Tibial nerve (tissue), 3 donors: Measurements from ENCODE around the gene NT5C3B.

Experiments used
- CTCF ChIP-seq, 5 experiments: fragments of 200-600 bp in 3 of 5; fragments of 450-650 bp in 2 of 5; sonication (generic) in 3 of 5; IDR thresholded peaks; one replicate each; pipeline ENCODE4 v1.5.1; 2016 to 2019; ENCODE audit warnings: antibody characterized with exemption in 5 of 5, mild to moderate bottlenecking in 3 of 5, moderate library complexity in 2 of 5
- POLR2A ChIP-seq, 2 donors: fragments of 450-650 bp; IDR thresholded peaks; one replicate each; pipeline ENCODE4 v1.6.1; 2017; ENCODE audit warnings: antibody characterized with exemption in 2 of 2, mild to moderate bottlenecking in 2 of 2, moderate library complexity in 2 of 2

GRCh38 chr17:41779954-41780353 lies 56.1 kb downstream of the NT5C3B start:
- TF ChIP-seq CTCF (IDR thresholded peaks at IDR 0.05) (no peak), POLR2A (IDR thresholded peaks at IDR 0.05) (no peak)
